ENCODE measurements around the gene CALHM1. TPM values are rescaled to one million over a fixed set of nuclear protein-coding genes. Genes with fewer than 3 reads are reported as not detected.

CALHM1 gene
- total and polyA plus RNA-seq, 2 of the 8 experiments (the other 6 are each of a cell fraction or from before 2014, with no cell fraction given): 0.29 to 0.34 TPM

DNA sequence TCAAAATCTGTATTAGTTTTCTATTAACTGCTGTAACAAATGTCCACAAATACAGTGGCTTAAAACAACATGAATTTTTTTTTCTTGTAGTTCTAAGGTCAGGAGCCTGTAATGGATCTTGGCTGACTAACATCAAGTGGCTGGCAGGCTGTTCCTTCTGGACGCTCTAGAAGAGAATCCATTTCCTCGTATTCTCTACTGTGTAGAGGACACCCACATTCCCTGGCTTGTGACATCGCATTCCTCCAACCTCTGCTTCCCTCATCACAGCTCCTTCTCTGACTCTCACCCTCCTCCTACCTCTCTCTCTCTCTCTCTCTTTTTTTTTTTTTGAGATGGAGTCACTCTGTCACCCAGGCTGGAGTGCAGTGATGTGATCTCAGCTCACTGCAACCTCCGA is 4.8 kb upstream of the CALHM1 start:
- no peak overlapping the region for H2BK20ac ChIP-seq (ENCODE audit: low read length)
- peaks cover 0 to 6% (median 5%) of the 10 kb centered on the region in 4 experiments; a peak in 4 of 7 replicates for H3K4me1 ChIP-seq (replicated peaks in 1 of 4; ENCODE audit: control insufficient read depth in 3 of 4, insufficient read depth in 4 of 4, low read length in 3 of 4)
- H3K9me3 ChIP-seq (ENCODE audit: insufficient read depth in 2 of 2, low read depth in 1 of 2, low read length in 1 of 2): no peaks in the 10 kb centered on the region
- H3K56ac ChIP-seq (replicated peaks; ENCODE audit: insufficient read length, low read depth, low read length): no peak overlapping the region
- no peak overlapping the region for H4K91ac ChIP-seq (replicated peaks; ENCODE audit: insufficient read length, low read length)
- H3K27me3 ChIP-seq (replicated peaks in 1 of 4; ENCODE audit: control insufficient read depth in 3 of 4, extremely low read depth in 1 of 4, insufficient read depth in 3 of 4, low read length in 3 of 4): no peaks in the 10 kb centered on the region
- H3K4me2 ChIP-seq (ENCODE audit: insufficient read depth in 1 of 2, low read depth in 2 of 2, low read length in 2 of 2): no peak overlapping the region
- H3K79me1 ChIP-seq (ENCODE audit: low read depth, low read length): no peaks in the 10 kb centered on the region
- POLR2A ChIA-PET (ENCODE audit: partially characterized antibody): interaction anchor here (1.4 kb wide), 1 partner anchor 9 kb away, joined by 3 read pairs; no protein-coding TSS in a partner anchor
- H4K8ac ChIP-seq (ENCODE audit: extremely low read depth, insufficient read depth, low read length): no peak overlapping the region
- no peaks in the 10 kb centered on the region for H4K20me1 ChIP-seq (replicated peaks in 1 of 2; ENCODE audit: control insufficient read depth in 1 of 2, insufficient read depth in 2 of 2, low read length in 2 of 2)
- H3K36me3 ChIP-seq (ENCODE audit: control insufficient read depth in 2 of 4, insufficient read depth in 4 of 4, low read length in 3 of 4): no peaks in the 10 kb centered on the region
- H3K23me2 ChIP-seq (ENCODE audit: low read depth, low read length): no peaks in the 10 kb centered on the region
- no peak overlapping the region for H4K5ac ChIP-seq (ENCODE audit: insufficient read length, low read depth, low read length)
- H2BK120ac ChIP-seq (replicated peaks; ENCODE audit: low read depth, low read length): no peak overlapping the region
- H3K23ac ChIP-seq (ENCODE audit: insufficient read length): no peak overlapping the region
- H2AK5ac ChIP-seq (ENCODE audit: low read depth, low read length): no peak overlapping the region
- no peak overlapping the region for H2AFZ ChIP-seq (ENCODE audit: low read length)
- TF ChIP-seq FOSL1 (IDR thresholded peaks at IDR 0.05; ENCODE audit: insufficient read depth, low read depth, low read length): no peak
- no peak for TF ChIP-seq SUZ12 (IDR thresholded peaks at IDR 0.05; ENCODE audit: low read length)
- H3K4me3 ChIP-seq (ENCODE audit: extremely low read depth in 1 of 4, insufficient read depth in 2 of 4, low read depth in 3 of 4, low read length in 4 of 4): no peak overlapping the region
- no peak overlapping the region for H2BK12ac ChIP-seq (ENCODE audit: low read depth, low read length)
- no peak overlapping the region for H2BK15ac ChIP-seq (ENCODE audit: low read length)
- FAIRE-seq: no peak
- WGBS, 2 experiments (ENCODE audit: extremely low coverage in 1 of 2, insufficient coverage in 1 of 2, insufficient read length in 1 of 2, insufficient replicate concordance in 2 of 2, low coverage in 1 of 2, low lambda C conversion rate in 2 of 2, missing lambda C conversion rate in 1 of 2): 90% methylated on average over 3 of the region's 4 CpGs; no CpG with 5 or more reads in 1 of the 2 experiments
- no peaks in the 10 kb centered on the region for H3K79me2 ChIP-seq (ENCODE audit: control insufficient read depth in 1 of 2, insufficient read depth in 2 of 2, low read length in 2 of 2)
- no peak overlapping the region for H3K9ac ChIP-seq (replicated peaks in 1 of 4; ENCODE audit: extremely low read depth in 1 of 4, low read depth in 3 of 4, low read length in 3 of 4)
- no peak overlapping the region for H3K27ac ChIP-seq (ENCODE audit: low read depth, low read length)
- no peak overlapping the region for H3K4ac ChIP-seq (replicated peaks; ENCODE audit: insufficient read length, low read depth, low read length)
- H3K14ac ChIP-seq (ENCODE audit: insufficient read length): no peak overlapping the region
- no peak overlapping the region for H3K18ac ChIP-seq (ENCODE audit: extremely low read depth, low read length)
- no peak for DNase-seq (ENCODE audit: low read depth in 1 of 2, low spot score in 2 of 2)
- H2BK5ac ChIP-seq (ENCODE audit: low read depth, low read length): no peak overlapping the region
- CTCF ChIA-PET (ENCODE audit: partially characterized antibody): interaction anchor here (0.6 to 5.3 kb wide), 3 partner anchors 12 to 21 kb away, joined by 3 to 39 read pairs (median 30); no protein-coding TSS in a partner anchor

All from H1 (cell line).